GM11168 (cell line): ENCODE results near the gene LZTS2.
"Not testable (repeated sequence)": the region's sequence is repeated elsewhere in the genome, so short reads cannot be mapped to it uniquely, and the experiment has no call there.

Source experiments
- in situ Hi-C: fragments of 300-500 bp; cut with MboI; formaldehyde crosslinking; loops from one replicate; pipeline ENCODE4 v1.12.0; 2022; ENCODE audit warnings: low sequenced_read_pairs; ENCODE audit not compliant: unreplicated experiment

The LZTS2 gene

DNA sequence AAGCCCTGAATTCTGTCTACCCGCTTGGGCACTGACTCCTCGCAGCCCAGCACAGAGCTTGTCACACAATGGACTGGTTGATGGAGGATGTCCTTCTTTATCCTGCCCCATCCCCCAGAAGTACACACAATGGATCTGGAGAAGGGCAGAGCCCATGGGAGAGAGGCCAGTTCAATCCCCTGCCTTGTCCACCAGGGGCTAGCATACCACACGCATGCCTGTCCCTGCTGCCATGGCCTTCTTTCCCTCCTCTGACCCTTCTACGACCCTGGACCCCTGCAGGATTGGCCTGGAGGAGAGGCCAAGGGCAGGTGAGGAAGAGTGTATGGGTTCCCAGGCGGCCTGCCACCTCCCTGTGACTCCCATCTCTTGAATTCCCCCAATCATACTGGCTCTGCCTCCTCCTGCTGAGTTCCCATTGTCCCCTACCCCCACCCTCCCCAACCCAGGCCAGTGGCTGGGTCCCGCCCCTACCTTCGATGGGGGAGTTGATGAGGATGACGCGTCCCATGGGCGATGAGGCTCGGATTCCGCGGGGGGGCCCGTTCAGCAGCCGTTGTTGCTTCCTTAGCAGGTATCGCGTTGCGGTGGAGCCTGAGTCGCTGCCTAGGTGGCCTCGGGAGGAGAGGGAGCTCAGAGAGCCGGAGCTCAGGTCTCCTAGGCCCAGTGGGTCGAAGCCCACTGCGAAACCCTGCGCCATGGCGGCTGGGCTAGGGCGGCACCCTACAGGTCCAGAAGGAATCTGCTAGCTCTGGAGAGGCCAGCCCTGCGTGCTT lies 30.1 kb downstream of the LZTS2 start:
- in situ Hi-C loops: no loop called here

DNA sequence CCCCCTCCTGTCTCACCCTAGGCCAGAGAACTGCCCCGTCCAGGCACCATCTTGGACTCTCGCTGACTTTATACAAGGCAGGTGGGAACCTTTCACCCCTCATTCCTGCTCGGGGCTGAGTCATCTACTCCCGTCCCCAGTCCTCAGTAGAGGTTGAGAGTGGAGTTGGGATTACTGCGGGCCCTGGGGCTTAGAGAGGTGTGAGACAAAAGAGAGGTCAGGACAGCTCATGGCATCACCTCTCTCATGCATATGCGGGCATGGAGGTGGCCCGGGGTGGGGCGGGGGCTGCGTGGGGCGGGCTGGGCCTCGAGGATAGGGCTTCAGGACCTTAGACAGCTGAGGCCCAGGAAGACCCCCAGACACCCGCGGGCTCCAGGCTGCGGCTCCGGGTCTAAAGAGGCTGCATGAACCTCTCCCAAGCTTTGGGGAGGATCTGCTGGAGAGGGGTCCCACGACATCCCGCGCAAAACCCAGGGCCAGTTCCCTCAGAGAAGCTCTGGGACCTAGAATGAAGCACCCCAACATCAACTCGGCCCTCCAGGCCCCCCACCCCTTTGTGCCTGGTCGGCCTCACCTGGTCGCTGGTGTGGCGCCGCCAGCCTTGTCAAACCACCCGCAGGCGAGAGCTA lies 31.0 kb downstream of the LZTS2 start:
- in situ Hi-C loops: no loop called here

DNA sequence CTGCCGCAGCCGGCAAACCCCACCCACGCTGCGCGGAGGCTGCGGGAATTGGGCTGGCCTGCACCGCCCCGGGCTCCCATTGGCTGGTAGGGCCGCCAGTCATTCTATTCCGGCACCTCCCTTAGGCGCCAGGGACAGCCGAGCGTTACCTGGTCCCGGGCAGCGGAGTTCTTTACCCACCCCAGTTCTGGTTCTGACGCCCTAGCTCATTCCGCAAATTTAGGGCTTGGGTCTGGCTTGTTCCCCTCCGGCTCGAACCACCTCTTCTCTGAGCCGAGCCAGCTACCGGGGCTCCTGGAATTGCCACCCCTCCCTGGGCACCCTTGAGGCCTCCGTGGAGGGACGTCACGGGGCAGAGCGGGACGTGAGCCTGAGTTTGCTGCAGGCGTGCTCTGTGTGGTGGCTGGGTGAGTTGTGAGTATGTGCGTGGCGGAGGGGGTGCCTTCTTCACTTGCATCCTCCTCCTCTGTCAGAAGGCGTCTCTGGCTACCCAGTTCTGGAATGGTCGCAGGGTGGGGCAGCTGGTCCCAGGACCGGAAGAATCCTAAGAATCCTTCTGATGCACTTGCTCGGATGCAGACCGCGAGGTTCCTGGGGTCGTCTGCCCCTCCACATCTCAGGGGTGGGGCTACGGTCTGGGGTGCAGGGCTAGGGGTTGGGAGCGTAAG lies 31.7 kb downstream of the LZTS2 start, which contains the start of the genes PDZD7 and SFXN3:
Gene PDZD7 (minus strand): TSS at position 2 of the 668 bp plus-strand sequence. CDS start 910 bp downstream, outside the sequence.
Gene SFXN3 (plus strand): TSS at position 107 of the 668 bp plus-strand sequence. CDS start 3,461 bp downstream, outside the sequence.
- in situ Hi-C loops: no loop called here

DNA sequence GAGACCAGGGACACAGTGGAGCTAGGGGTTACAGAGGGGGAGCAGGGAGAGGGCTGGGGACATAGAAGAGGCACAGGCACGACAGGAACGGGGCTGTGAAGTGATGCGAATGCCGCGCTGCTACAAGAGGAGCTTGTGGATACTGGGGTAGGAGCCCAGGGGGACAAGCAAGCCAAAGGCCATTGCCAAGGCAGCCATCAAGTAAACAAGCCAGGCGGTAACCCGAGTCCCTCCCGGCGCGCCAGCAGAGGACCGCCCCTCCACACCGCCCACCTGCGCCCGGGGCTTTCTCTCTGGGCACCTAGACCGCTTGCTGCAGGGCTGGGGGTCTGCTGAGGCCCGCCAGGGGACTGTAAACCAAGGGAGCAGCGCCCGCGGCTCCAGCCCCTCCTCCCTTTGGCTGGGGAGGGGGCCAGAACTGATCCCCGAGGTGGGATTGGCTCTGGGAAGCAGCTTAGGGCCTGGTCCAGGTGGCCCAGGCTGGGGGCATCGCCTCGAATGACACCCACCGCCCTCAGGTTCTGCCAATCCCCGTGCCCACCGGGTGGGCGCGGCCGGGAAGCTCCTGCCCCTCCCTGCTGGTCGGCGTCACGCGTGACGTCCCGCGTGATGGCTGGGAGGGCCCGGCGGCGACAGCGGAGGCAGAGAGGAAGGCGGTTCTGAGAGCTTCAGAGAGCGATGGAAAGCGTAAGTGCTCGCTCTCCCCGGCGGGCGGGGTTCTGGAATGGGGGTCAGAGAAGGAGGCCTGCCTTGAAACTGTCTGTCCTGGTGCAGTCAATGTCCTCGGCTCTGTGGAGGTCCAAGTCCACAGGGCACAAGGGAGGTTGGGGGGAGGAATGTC lies 32.4 kb downstream of the LZTS2 start:
- in situ Hi-C loops: no loop called here

DNA sequence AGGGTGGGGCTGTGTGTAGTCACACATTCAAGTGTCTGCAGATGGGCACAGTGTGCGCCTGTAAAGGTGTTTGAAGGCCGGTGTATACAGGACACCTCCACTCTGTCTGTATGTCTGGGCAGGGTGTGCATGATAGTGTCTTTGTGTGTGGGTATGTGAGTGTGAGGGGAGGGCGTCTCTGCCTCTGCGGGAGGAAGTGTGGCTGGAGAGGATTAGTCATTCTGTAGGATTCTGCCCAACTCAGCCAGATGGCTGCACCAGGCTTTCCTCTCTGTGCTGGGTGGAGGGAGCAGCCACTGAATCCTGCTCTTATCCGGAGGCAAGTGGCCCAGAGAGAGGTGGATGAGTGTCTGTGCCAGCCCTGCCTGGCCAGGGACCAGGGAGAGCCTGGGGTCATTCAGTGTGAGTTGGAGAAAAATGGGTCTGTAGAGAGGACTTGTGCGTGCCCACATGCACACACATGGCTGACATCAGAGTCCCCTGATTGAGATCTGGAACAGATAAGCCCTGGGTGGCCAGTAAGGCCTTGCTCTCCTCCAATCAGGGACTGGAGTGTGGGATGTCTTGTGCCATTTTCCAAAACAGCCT lies 33.1 kb downstream of the LZTS2 start:
- in situ Hi-C loops: no loop called here

DNA sequence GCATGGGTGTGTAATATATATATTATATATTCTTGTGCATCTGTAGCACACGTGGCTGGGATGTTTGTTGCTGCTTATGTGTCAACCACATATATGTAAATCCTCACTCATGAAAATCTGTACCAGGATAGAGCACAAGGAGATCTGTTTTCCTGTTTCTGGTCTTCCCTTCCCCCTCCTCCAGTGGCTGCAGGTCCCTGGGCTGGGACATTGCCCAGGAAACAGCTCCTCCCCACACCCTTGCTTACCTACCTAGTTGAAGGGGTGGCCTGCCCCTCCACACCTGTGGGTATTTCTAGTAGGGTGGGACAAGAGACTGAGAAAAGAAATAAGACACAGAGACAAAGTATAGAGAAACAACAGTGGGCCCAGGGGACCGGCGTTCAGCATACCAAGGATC lies 33.7 kb downstream of the LZTS2 start:
- in situ Hi-C loops: no loop called here

DNA sequence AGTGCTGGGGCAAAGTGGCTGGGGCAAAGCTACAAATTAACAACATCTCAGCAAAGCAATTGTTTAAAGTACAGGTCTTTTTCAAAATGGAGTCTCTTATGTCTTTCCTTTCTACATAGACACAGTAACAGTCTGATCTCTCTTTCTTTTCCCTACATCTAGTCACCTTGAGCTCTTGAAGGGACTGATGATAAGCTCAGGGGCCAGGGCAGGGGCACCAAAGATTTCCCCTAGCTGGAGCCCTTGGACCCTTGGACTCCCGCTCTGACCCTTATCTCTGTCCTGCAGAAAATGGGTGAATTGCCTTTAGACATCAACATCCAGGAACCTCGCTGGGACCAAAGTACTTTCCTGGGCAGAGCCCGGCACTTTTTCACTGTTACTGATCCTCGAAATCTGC lies 34.8 kb downstream of the LZTS2 start:
- in situ Hi-C loops: not testable (repeated sequence)

DNA sequence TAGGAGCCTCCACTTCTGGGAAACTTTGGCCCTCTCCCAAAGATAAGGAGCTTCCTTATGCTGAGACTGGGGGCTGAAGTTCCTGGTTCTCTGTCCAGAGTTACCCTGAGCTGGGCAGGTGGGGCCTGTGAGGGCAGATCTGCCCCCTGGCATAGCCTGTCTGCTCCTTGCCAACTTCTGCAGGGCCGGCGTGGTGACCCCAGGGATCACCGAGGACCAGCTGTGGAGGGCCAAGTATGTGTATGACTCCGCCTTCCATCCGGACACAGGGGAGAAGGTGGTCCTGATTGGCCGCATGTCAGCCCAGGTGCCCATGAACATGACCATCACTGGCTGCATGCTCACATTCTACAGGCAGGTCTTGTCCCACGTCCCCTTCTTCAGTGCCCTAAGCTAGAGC lies 35.7 kb downstream of the LZTS2 start:
- in situ Hi-C loops: no loop called here

DNA sequence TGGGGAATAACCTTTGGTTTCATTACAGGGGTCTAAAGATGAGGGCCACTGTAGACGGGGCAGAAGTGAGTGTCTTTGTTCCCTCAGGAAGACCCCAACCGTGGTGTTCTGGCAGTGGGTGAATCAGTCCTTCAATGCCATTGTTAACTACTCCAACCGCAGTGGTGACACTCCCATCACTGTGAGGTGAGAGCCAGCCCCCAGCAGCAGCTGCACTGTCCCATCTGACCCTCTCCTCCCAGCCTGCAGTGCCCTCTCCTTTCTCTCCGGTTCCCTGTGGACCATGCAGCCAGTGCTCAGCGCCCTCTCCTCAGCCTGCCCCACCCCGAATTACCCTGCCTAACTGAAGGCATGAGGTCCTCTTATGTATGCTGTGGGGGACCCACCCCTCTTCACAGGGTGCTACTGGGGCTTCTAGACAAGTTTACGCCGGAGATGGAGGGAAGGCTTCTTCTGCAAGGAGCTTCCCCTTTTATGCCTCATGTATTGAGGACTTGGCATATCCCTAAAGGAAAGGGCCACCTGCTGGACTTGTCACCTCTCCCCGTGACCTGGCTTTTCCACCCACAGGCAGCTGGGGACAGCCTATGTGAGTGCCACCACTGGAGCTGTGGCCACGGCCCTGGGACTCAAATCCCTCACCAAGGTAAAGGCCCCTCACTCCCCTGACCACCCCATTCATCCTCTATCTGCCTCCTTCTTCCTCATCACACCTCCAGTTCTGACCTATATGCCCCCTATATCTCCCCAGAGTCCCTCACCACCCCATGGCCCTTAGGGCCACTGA lies 36.5 kb downstream of the LZTS2 start:
- in situ Hi-C loops: no loop called here

DNA sequence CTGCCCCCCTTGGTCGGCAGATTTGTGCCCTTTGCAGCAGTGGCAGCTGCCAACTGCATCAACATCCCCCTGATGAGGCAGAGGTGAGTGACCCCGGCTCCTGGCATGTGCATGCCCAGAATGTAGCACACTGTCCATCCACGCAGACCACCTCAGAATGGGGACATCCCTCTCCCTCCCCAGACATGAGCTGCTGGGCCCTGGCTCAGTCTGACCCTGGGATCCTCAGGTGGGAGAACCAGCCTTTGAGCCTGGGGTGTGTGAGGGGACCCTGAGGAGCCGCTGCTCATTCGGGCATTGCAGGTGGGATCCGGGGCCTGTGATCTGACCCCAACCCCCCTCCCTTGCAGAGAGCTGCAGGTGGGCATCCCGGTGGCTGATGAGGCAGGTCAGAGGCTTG lies 37.1 kb downstream of the LZTS2 start:
- in situ Hi-C loops: no loop called here

DNA sequence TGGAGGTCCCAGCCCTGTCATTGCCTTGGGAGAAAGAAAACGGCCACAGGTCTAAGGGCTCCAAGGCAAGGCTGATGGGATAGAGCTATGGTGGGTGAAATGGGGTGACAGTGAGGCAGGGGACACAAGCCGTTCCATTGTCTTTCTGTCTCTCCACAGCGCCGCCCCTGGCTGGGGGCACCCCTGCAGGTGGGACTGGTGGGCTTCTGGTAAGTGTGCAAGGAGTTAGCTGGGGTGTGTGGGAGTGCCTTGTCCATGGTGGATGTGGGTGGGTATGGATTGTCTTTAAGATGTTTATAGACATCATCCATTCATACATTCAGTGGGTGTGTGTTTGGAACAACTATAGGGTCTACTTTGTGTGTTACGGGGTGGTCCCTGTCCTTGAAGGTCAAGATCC lies 38.9 kb downstream of the LZTS2 start:
- in situ Hi-C loops: no loop called here

DNA sequence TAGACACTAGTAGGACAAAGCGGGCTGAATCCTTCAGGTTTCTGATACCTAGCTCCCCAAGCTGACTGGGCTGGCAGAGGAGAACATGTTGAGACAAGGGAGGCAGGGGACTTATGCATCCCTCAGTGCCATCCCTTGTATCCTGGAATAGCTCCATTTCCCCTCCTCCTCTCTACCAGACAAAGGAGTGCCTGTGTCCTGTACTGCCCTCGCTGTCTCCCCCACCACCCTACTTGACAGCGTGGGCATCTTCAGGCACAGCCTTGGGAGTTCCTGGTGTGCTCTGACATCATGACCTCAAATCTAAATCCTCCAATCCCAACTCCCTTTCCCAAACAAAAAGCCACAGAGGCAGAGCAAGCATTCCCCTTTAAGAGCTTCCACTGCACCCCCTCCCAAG lies 40.5 kb downstream of the LZTS2 start:
- in situ Hi-C loops: no loop called here

DNA sequence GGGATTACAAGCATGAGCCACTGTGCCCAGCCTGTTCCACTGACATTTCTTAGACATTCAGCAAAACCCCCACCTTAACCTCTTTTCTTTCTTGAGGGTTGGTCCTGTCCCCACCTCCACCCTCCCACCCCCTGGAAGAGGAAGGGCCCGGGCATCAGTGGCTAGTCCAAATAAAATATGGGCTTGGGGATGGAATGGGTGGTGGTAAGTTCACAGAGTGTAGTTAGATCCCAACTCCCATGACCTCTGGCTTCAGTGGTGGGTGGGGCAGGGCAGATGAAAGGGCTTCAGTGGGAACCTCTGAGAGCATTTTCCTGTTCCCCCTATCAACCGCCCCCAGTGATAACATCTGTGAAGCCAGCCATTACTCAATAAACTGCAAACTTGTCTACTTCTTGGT lies 41.2 kb downstream of the LZTS2 start:
- in situ Hi-C loops: no loop called here

DNA sequence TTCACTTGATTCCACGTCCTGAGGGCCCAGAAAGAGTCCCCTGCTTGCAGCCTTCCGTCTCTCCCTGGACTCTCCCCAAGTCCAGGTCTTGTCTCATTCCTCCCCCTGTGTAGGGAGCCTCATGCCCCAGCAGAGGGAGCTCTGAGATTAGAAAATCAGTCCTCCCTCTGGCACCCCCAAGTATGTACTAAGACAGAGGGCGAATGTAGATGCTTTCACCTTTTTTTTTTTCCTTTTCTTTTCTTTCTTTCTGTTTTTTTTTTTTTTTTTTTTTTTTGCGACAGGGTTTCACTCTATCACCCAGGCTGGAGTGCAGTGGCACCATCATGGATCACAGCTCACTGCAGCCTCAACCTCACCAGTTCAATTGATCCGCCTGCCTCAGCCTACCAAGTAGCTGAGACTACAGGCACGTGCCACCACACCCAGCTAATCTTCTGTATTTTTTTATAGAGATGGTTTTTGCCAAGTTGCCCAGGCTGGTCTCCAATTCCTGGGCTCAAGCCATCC lies 41.7 kb downstream of the LZTS2 start:
- in situ Hi-C loops: no loop called here

DNA sequence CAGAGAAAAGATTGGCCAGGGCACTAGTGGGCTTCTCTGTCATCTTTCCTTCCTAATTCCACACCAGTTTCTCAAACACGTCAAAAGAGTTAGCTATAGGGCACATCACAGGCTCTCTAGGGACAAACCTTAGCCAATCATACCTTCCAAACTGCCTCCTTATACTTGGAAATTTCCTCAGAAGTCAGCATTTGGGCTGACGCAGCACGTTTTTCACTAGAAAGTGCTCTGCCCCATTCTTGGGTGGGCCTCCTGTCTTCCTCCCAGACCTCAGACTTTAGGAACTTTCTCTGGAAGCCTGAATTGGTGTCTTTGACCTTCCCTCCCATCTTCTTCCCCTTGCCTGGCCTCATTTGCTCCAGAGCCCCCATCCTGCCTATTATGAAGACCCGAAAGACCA lies 42.5 kb downstream of the LZTS2 start:
- in situ Hi-C loops: no loop called here

DNA sequence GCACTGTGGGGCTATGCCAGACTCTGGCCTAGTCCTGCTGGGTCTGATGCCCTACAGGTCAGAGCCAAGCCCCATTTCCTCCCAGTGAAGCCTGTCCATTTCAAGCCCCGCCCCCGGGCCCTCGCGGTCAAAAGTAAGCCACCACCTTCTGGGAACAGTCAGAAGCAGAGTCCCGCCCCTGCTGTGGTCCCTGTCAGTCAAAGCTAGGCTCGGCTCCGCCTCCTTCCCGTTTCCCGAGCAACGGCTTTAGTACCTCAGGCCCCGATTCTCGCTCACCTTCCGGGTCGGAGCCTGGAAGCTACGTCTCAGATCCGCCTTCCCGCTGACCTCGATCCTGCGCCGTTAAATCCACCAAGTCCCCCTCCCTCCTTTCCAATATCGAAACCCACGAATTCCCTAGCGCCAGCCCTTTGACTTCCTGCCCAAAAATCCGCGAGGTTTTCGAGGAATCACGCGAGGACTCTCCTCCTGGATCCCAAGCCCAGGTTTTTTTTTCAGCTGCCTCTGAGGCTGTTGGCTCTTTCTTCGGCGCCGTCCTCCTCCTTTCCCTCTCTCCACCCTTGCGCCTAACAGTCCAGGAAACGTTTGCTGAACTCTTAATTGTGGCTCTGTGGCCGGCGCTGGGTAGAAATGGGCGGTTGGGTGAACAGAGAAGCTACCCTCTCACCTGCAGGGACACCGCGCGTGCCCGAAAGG lies 43.2 kb downstream of the LZTS2 start:
- in situ Hi-C loops: no loop called here

DNA sequence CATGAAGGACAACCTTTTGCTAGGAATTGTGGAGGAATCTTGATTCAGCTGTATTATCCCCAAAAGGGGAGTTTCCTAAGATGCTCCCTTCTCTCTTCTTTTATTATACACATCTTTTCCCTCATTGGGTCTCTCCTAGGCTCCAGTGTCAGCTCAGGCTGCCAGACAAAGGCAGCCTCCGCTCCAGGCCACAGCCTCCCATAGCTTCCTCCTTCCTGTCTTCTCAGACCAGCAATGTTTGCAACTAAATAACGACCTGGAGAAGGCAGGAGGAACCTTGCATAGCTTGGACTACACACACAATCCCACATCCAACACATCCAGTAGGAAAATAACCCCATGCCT lies 43.7 kb downstream of the LZTS2 start:
- in situ Hi-C loops: no loop called here

DNA sequence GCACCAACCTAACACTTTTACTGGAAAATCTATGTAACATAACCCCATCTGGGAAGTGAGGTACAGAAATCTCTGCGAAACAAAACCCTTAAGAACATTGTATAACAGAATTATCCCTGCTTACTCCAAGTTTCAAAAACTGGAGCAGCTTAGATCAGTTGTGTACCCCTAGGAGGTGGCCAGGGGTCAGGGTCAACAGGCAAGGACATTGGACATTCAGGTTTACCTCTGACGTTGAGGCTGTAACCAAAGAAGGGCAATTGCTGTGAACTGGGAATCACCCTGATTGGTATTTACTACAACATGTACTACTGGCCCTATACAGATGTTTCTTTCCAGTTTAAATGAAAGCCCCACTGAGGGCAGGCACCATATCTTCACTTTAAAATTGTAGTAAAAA lies 44.5 kb downstream of the LZTS2 start:
- in situ Hi-C loops: no loop called here
